ENCODE data around the gene CYTH3.
"Not testable (repeated sequence)": the region's sequence is repeated elsewhere in the genome, so short reads cannot be mapped to it uniquely, and the experiment has no call there.

Gene CYTH3

DNA sequence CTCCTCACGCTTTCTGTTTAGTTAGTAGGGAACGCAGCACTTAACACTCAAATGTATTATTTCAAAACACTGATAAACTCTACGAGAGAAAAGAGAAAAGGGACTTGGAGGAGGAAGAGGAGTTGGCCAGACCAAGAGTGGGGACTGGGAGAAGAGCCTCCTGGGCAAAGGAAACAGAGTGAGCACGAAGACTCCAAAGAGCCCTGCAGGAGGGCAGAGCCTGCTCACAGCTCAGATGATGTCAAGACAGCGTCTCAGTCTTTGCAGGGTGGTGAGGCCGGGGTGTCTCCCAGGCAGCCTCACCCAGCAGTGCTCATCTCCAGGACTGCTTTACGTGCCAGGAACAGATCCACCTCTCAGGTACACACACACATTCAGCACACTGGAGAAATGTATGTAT is 41.2 kb downstream of the CYTH3 start:
- TF ChIP-seq ZFX (IDR thresholded peaks at IDR 0.05; ENCODE audit: borderline replicate concordance) = no peak
- TF ChIP-seq, protein P1, sequence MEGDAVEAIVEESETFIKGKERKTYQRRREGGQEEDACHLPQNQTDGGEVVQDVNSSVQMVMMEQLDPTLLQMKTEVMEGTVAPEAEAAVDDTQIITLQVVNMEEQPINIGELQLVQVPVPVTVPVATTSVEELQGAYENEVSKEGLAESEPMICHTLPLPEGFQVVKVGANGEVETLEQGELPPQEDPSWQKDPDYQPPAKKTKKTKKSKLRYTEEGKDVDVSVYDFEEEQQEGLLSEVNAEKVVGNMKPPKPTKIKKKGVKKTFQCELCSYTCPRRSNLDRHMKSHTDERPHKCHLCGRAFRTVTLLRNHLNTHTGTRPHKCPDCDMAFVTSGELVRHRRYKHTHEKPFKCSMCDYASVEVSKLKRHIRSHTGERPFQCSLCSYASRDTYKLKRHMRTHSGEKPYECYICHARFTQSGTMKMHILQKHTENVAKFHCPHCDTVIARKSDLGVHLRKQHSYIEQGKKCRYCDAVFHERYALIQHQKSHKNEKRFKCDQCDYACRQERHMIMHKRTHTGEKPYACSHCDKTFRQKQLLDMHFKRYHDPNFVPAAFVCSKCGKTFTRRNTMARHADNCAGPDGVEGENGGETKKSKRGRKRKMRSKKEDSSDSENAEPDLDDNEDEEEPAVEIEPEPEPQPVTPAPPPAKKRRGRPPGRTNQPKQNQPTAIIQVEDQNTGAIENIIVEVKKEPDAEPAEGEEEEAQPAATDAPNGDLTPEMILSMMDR (IDR thresholded peaks at IDR 0.05) = no peak
- H3K27ac ChIP-seq = no peak overlapping the region

DNA sequence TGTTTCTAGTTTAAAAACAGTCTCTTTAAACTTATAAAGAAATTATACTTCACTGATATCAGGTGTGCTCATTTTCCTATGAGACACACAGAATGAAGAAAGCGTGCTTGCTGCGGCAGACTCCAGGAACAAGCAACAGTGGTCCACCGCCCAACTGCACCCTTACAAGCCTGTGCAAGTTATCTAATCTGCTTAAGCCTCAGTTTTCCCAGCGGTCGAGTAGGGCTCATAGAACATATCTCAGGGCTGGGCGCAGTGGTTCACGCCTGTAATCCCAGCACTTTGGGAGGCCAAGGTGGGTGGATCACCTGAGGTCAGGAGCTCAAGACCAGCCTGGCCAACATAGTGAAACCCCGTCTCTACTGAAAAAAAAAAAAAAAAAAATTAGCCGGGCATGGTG is 43.1 kb downstream of the CYTH3 start:
- not testable (repeated sequence) for H3K27ac ChIP-seq

DNA sequence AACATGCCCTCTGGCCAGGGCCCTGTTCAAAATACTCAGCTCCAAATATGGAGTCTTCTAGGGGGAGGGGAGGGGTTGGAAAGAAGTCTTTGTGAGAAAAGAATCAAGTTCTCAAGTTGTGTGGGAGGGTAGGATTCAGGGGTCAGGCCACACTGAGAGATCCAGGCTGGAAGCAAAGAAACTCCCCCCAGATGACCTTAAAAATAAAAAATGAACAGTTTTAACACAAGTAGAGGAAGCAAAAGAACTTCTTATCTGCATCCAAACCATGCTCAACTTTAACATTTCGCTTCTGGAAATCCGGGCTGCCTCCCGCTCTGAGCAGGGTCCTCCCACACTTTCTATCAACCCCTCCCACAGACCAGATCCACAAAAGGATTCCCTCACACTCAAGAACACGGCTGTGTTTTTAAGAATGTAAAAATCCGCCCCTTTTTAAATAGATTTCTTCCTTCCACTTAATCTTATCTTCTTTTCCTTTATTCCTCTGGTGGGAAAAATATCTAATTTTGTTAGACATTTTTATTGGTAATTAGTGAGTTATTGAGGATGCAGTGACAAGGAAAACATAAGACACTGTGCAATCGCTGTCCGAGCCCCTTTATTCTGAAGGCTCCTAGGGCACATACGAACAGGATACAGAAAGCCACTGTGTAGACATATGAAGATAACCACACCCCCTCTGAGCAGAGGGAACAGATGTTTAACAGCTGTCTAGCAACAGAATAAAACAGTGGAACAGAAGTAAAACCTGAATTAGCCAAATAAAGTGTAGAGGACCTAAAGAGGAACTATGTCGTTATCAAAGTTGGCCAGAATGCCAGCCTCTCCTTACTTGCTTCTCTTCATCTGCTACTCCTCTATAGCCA is 43.8 kb downstream of the CYTH3 start:
- TF ChIP-seq, protein P1 (IDR thresholded peaks at IDR 0.05) = no peak
- no peak for TF ChIP-seq ZFX (IDR thresholded peaks at IDR 0.05; ENCODE audit: borderline replicate concordance)
- H3K27ac ChIP-seq = no peak overlapping the region

DNA sequence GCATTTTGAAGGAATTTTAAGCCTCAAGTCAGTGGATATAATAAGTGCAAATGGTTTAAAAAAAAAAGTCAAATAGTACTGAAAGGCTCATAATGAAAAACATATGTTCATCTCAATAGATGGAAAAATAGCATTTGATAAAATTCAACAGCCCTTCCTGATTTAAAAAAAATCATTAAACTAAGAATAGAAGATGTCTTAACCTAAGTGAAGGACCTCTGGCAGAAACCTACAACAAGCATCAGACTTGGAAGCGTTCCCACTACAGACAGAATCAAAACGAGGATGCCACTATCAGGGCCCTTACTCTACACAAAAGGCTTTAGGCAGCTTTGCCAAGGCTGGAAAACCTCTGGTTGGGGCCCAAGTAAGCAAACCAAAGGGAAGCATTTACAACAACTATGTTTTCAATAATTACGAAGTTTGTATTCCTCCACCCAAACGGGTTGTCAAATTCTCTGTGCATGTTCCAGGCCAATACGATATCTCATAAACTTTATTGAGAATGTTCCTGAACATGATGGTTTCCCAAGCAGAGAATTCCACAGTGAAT is 45.1 kb downstream of the CYTH3 start:
- no peak for TF ChIP-seq ZFX (IDR thresholded peaks at IDR 0.05; ENCODE audit: borderline replicate concordance)
- TF ChIP-seq, protein P1 (IDR thresholded peaks at IDR 0.05) = no peak
- no peak overlapping the region for H3K27ac ChIP-seq

DNA sequence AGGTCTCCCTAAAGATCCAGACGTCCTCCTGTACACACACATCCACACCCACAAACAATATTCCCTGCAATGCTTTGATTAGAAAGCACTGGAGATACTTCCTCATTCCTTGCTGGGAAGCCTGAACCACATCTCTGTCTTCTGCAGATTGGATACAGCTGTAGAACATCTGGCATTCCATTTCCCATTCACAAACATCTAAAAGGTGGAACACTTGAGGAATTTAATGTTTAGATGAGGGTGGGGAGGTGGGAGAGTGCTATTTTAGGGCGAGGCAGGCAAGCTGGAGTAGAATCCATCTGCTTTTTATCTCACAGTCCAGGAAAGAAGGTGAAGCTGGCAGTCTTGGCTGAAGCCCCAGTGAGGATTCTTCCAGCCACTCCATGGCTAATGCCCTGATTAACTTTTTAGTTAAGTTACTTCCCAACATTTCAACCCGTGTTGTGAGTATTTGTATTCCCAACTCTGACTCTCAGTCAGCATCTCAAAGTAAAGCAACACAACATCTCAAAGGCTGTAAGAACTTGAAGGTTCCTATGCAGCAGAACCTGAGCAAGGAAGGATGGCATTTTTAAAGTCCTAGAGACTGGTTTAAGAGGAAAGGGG is 46.1 kb downstream of the CYTH3 start:
- no peak overlapping the region for H3K27ac ChIP-seq

DNA sequence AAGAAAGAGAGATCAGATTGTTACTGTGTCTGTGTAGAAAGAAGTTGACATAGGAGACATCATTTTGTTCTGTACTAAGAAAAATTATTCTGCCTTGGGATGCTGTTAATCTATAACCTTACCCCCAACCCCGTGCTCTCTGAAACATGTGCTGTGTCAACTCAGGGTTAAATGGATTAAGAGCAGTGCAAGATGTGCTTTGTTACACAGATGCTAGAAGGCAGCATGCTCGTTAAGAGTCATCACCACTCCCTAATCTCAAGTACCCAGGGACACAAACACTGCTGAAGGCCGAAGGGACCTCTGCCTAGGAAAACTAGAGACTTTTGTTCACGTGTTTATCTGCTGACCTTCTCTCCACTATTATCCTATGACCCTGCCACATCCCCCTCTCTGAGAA is 49.0 kb downstream of the CYTH3 start:
- H3K27ac ChIP-seq = not testable (repeated sequence)

More for the DNA sequence above, 46.1 kb downstream of the CYTH3 start:
- no peak for TF ChIP-seq ZFX (IDR thresholded peaks at IDR 0.05; ENCODE audit: borderline replicate concordance)
- TF ChIP-seq, protein P1 (IDR thresholded peaks at IDR 0.05) = no peak

DNA sequence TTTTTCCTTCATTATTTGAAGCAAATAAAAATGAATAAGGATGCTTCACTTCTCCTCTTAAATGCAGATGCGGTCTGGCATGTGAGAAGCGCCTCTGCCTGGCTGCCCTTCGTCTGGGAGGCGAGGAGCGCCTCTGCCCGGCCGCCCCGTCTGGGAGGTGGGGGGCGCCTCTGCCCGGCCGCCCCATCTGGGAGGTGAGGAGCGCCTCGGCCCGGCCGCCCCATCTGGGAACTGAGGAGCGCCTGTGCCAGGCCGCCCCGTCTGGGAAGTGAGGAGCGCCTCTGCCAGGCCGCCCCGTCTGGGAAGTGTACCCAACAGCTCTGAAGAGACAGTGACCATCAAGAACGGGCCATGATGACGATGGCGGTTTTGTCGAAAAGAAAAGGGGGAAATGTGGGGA is 49.4 kb downstream of the CYTH3 start:
- H3K27ac ChIP-seq = not testable (repeated sequence)

DNA sequence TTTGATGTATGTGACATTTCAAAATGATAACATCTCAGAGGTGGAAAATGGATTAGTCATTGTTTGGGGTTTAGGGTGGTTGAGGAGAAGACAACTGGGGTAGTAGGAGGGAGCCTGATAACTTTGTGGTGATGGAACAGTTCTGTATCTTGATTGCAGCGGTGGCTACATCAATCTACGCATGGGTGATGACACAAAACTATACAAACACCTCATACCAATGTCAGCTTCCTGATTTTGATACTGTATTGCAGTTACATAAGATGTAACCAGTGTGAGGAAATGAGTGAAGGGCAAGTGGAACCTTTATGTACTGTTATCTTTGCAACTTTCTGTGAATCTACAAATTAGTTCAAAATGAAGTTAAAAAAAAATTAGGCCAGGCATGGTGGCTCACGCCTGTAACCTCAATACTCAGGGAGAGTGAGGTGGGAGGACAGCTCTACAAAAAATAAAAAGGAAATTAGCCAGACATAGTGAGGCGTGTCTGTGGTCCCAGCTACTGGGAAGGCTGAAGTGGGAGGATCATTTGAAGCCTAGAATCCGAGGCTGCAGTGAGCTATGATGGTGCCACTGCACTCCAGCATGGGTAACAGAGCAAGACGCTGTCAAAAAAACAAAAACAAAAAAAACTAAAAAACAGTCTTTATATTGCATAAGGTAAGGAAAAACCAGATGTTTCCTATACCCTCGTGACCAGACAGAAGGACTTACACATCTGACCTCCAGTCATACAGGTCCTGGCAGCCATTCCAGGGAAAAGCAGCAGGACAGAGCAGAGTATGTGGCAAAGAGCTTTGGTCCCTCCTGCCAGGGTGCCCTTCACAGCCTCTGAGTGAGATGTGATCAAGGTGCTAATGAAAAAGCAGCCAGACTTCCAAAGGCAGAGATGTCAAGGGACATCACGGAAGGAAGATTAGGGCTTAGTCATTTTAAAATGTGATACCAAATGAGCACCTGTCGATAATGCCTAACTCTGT is 50.8 kb downstream of the CYTH3 start:
- TF ChIP-seq ZFX (IDR thresholded peaks at IDR 0.05; ENCODE audit: borderline replicate concordance) = no peak
- TF ChIP-seq, protein P1 (IDR thresholded peaks at IDR 0.05) = no peak
- no peak overlapping the region for H3K27ac ChIP-seq

Measured in 22Rv1 (cell line).